HG03442 (cell line): Measurements from ENCODE around the gene MLEC.
"Not testable (repeated sequence)": the region's sequence is repeated elsewhere in the genome, so short reads cannot be mapped to it uniquely, and the experiment has no call there.

Experiments
- ATAC-seq: cut with Tn5 transposase; IDR thresholded peaks from one replicate; pipeline ENCODE4 v1.9.1; 2021; ENCODE audit warnings: mild to moderate bottlenecking, moderate library complexity; ENCODE audit not compliant: unreplicated experiment

MLEC gene

DNA sequence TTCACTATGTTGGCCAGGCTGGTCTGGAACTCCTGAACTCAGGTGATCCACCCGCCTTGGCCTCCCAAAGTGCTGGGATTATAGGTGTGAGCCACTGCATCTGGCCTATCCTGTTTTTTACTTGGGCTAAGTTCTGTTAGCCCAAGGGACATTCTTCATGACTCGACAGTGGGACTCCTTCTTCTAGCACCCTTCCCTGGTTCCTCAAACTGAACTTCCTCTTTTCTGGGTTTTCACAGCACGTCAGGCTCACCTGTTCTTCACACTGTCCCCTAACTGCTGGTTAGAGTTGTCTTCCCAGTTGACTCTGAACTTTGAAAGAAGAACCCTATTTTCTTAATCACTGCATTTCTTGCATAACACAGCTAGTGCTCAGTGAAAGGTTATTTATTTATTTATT is 24.1 kb upstream of the MLEC start:
- ATAC-seq, result peak; percentile 60

DNA sequence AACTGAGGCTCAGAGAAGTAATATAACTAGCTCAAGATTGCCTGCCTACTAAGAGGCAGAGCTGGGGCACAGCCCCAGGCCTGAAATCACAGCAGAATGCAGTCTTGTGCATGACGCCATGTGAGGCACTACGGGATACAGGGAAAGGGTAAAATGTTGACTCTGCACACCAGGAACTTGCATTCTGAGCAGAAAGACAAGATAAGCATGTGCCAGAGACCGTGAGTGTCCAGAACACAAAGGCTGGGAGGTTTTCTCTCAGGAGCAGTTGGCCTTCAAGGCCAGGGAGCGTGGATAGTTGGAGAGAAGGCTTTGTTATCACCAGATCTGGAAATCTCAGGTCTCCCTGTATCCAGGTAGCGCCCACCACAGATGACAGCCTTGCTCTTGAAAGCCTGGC is 23.2 kb upstream of the MLEC start:
- ATAC-seq, result no peak

DNA sequence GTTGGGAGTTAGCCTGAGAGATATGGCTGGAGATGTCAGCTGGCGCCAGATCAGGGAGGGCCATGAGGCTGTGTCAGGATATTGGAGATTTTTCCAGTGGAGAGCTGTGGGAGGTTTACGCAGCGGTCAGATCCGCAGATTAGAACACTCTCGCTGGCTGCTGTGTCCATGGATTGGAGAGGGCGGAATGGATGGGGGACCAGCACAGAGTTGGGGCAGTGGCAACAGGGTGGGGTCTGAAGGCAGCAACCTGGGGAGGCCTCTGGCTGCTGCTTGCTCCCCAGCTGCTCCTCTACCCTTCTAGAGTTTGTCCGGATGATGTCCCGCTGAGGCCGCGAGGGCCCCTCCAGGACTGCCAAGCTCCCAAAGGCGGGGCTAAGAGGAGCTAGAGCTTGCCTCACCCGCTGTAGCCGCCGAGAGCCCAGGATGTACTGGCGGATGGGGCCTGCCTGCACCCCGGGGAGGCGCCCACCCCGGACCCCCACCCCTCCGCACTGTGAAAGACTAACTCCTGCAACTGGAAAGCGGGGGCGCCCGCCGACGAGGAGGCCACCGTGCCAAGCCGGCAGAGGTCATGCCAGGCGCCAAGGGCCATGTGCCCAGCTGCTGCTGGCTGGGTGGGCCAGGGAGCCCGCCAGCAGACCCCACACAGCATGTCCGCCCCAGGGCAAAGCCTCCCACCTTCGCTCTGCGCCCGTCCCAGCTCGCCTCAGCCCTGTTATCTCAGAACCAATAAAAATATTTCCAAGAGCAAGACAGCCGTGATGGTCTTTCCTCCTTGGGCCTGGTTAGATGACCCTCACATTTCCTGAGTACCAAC is 20.2 kb upstream of the MLEC start:
- ATAC-seq, result no peak

DNA sequence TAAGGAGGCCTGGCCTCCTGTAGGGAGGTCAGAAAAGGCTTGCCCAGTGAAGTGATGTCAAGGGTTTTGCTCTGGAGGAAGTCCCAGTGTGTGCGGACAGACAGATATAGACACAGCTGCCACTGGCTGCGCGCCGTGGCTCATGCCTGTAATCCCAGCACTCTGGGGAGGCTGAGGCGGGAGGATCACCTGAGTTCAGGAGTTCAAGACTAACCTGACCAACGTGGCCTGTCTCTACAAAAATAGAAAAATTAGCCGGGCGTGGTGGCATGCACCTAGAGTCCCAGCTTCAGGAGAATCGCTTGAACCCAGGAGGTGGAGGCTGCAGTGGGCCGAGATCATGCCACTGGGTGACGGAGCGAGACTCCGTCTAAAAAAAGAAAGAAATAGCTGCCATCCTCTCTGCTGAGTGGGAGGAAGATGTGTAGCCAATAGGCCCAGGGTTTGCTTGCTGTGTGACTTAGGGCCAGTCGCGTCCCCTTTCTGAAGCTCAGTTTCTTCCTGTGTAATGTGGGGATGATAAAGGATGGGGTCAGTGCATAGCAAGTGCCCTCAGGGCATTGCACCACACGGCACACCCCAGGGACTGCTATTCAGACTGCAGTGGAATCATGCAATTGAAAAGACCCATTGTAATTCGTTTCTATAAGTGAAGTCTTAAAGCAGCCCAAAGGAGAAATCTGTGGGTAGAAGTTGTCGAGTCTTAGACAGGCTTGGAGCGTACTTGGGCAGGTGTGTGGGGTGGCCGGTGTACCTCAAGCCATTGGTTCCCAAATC is 18.7 kb upstream of the MLEC start:
- ATAC-seq, result no peak

DNA sequence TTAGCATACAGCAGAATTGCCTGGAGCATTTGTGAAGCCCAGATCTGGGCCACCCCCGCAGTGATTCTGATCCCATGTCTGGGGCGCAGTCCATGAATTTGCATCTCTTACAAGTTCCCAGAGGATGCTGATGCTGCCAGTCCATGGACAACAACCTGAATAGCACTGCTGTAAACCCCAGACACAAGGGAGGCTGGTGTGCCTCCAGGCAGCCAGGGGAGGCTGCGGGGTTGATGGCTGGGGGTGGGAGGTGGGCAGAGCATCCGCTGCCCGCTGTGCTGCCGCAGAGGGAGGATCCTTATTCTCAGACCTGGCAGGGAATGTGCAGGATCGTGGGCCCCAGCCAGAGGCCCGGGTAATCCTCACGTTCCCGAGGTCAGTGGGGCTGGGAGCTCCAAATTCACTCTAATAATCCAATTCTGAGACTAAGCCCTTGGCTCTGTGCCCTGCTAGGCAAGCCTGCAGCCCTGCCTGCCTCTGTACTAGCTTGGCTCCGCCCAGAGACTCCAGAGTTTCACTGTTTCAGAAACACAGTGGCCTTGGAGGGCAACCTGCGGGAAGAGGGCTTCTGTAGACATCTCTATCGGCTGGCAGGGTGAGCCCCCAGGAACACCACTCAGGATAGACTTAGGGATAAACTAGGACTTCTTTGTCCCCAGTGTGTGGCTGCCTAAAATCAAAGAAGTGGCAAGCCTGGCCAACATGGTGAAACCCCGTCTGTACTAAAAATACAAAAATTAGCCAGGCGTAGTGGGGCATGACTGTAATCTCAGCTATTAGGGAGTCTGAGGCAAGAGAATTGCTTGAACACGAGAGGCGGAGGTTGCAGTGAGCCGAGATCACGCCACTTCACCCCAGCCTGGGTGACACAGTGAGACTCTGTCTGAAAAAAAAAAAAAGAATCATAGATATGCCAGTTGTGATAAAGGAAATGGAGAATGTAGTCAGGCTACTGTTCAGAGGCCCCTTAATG is 17.8 kb upstream of the MLEC start:
- ATAC-seq, result peak; percentile 57

DNA sequence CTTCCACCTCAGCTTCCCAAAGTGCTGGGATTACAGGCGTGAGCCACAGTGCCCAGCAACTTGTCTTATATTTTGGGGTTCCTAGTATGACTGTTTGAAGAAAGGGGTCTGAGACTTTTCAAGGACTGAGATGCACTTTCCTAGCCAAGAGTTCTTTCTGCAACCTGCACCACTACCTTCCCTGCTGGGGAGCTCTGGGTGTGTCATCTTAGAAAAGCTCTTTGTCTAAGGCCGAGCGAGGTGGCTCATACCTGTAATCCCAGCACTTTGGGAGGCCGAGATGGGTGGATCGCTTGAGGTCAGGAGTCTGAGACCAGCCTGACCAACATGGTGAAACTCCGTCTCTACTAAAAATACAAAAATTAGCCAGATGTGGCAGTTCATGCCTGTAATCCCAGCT is 16.7 kb upstream of the MLEC start:
- not testable (repeated sequence) for ATAC-seq

DNA sequence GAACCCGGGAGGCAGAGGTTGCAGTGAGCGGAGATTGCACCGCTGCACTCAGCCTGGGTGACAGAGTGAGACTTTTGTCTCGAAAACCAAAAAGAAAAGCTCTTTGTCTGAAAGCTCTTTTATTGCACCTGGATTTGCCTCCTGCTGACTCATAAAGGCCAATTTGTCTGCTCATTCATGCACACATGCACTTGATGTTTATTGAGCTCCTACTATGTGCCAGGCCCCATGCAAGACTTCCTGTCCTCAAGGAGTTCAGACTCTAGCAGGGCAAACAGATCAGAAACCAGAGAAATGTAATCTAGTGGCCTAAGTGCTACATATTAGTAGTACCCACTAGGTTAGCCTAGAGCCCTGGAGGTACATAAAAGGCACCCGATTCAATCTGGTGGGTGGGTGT is 16.3 kb upstream of the MLEC start:
- ATAC-seq, result no peak

DNA sequence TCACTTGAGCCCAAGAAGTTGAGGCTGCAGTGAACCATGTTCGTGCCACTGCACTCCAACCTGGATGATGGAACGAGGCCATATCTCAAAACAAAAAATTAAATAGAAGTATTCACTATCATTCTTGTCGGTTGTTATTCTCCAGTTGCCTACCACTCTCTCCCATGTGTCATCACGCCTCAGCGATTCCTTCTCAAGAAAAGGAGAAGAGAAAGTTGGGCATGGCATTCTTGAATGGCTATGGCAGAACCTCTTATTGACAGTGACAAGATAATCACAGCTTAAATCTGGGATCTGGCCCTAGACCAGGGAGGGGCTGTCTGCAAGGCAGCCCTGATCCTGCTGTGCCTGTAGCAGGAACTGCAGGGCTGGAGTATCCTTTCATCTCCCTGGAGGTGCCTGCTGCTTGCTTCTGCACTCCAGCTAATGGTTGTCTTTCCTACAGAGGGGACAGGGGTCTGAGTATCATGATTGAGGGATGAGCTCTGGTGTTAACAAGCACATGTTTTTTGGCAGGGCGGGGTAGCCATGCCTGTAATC is 12.8 kb upstream of the MLEC start:
- ATAC-seq, result no peak

DNA sequence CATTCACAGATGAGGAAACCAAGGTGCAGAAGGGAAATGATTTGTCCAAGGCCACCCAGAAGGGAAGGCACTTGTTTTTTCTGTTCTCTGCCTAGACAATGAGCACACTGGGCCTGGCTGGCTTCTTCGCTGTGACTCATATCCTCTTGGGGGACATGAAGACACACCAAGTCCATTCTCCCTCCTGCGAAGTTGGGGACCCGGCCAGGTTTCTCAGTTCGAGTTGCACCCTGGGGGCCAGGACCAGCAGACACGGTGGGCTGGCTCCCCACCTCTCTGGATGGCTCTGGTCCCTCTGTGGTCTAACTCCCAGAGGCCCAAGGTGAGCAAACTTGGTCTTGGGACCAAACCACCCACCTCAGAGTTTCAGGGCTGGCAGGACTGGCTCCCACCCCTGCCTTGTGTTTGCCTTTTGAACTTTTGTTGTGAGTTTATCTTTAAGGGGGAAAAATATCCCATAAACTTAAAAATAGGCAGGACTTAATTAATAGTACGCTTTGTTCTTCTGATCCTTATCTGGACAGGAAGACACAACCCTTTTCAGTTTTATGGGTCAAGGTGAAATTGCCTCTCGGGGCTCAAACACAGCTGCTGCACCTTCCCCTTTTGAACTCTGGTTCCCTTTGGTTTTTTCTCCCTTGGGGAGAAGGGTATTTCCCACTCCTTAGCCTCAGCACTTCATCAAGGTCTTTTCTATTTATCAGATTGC is 9.0 kb upstream of the MLEC start:
- peak; percentile 46 for ATAC-seq

DNA sequence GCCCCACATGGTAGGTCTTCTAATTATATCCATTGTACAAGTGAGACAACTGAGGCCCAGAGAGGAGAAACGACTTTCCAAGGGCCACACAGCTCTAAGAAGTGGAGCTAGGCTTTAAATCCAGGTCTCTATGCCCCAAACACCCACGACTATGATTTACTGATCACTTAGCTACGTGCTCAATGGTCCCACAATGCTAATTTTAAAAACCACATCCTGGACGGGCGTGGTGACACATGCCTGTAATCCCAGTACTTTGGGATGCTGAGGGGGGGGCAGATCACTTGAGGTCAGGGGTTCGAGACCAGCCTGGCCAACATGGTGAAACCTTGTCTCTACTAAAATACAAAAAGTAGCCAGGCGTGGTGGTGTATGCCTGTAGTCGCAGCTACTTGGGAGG is 8.4 kb upstream of the MLEC start:
- peak; percentile 11 for ATAC-seq

DNA sequence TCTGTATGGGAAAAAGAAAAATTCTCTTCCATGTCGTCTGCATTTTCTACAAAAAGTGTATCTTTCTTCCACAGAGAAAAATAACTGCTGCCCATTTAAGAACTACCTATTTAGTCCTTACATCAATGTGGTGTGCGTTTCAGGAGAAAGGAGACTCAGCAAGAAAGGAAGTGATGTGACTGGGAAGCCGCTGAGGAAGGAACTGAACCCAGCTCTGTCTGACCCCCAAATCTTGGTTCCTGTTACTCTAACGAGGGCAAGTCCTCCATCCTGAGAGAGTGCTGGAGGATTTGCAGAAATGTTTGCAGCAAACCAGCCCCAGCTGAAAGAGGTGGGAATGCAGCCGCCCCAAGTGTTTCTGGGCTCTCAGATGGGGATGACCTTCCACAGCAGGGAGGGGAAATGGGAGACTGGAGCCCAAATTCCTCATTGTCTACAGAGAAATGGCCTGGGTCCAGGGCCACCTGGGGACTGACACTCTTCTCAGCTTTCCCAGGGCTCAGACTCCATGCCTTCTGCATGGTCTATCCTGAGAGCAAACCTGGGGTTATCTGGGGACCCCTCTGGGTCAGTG is 6.7 kb upstream of the MLEC start:
- no peak for ATAC-seq

DNA sequence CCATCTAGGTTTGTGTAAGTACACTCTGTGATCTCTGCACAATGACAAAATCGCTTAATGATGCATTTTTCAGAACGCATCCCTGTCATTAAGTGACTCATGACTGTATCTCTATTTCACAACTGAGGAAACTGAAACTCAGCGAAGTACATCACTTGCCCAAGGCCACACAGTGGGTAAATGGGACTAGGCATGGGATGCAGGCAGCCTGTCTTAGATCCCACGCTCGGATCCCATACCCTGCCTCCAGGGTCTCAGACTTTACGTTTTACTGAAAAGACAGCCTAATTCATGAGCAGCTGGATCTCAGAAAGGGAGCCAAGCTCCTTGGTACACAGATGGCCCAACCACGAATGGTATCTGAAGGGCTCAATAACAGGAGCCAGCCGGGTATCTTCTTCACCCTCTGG is 2.4 kb upstream of the MLEC start:
- no peak for ATAC-seq

DNA sequence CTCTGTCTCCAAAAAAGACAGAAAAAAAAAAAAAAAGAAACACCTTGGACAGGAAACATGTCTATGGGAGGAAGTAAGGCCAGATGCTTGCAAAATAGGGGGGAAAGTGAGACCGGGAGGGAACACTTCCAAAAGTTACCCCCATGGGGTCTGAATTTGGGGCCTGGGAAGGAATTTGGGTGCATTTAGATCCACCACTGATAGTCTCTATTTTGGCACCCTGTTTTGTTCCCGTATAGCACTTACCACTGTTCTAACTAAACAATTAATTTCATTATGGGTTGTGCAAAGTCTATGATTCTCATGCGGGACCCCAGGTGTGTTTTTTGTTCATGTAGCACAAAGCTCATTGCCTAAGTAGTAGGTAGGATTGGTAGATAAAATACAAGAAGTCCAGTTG is 1.4 kb upstream of the MLEC start:
- ATAC-seq, result no peak

DNA sequence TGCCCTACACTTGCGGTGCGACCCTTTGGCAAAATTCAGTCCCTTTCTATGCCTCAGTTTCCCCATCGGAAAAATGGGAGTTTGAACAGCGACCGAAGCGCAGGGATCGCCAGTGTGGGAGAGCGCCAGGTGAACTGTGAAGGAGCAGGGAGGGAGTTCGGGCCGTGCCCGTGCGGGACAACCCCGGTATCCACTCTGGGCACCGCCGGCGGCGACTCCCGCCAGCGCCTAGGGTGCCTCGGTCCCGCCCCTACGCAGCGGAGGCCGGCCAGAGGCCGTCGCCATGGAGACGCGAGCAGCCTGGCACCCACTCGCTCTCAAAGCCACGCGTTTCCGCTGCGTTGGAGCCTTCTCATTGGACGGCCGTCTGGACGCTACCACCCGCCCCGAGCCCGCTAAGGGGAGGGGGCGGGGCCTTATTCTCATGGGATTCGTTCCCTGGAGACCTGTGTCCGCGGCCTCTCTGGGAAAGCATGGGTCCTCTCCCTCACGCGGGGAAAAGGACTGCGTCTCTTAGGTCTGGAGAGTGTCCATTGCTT is 729 bp upstream of the MLEC start:
- ATAC-seq, result peak; percentile 65

DNA sequence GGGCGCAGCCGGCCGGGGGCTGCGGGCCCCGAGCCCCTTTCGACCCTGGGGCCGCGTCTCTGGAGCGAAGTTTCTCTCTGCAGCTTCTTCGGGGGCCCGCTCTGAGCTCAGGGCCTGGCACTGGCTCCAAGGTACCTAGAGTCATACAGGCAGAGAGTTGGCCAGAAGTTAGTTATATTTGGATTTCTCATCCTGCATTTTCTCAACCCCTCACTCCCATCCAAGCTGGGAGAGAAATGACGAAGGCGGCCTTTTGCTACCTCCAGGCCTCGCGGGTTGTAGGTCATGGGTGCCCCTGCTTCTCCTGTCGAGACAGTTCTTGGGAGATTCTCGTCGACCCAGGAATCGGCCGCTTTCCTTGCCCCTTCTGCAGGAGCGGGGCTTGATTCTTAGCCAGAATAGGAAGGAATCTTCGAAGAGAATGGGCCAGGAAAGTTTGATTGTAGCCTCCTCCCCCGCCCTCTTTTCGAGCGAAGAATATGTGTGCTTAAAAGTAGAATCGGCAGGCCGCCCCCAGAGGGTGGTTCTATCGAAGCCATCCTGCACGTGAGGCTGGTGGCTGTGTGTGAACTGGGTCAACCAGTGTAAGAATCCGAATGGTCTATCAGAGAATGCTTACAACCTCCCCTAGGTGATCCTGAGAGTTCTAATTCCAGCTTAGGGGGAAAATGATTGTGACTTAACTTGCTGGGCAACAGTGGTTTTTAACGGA is 785 bp downstream of the MLEC start:
- no peak for ATAC-seq

DNA sequence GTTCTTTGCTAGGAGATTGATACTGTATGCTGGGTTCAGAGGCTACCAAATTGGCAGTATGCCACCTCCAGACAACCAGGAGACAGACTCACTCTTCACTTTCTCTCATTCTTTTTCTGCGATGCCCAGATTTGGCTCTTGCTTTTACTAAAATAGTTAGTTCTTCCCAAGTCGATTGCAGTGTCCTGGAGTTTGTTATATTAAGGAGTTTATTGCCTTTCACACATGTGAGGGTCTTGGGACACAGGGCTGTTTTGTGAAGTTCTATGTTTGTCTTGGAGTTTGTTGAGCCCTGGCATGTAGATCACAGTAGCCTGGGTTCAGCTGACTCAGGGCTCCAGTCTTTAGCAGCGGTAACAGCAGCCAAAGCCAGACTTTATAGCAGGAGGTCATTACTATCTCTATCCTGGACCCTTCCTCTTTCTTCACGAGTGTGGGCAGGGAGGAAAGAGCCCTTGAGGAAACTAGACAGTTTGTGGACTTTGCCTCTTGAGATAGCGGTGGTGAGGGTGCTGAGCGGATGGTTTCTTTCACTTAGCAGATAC is 1.6 kb downstream of the MLEC start:
- no peak for ATAC-seq

DNA sequence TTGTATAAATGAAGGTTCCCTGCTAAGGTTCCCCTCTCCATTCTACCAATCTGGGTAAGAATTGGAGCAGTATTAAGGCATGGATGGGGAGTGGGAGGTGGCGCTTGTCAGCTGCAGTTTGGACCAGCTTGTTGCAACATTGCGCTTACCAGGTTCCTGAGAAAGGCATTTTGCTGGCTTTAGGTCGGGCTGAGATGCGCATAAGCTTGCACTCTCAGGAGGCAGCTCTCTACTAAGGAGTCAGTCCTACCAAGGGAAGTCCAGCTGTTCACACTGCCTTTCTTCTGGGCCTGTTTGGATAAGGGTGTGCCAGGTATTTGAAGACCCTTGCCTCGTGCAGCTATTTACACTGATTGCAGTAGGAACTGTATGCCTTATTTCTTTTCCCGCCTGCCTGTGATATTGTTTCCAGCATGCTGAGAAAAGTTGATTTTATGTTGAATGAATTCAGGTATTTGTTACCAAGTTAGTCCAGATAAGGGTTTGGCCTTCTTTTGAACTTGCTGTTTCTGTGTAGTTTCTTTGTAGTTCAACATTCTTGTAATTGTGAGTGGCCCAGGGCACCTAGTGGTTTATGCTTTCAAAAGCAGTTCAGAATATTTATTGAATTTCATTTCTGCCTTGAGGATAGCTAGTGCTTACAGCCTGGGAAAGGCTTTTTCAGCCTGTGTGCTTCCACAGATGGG is 2.6 kb downstream of the MLEC start:
- ATAC-seq, result no peak

DNA sequence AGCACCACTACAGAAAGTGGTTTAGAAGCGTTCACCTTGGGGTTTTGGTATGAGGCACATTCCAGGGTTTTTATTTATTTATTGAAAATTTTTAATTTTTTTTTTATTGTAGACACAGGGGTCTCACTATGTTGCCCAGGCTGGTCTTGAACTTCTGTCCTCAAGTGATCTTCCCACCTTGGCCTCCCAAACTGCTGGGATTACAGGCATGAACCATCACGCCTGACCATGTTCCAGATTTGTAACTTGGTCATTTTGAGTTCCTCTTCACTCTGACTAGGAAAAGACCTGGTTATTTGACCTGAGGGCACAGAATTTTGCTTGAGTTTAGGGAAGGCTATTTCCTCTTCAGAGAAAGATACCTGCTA is 3.1 kb downstream of the MLEC start:
- ATAC-seq, result no peak
